HG03457 (cell line): Measurements from ENCODE around the gene MMP24.

Source experiments
- ATAC-seq: cut with Tn5 transposase; IDR thresholded peaks from one replicate; pipeline ENCODE4 v1.9.1; 2021; ENCODE audit warnings: moderate number of reproducible peaks; ENCODE audit not compliant: unreplicated experiment

The MMP24 gene

GRCh38 chr20:35291654-35292503, 65.4 kb downstream of the MMP24 start, which contains the start of gene FAM83C:
TSS of gene FAM83C (minus strand) at chr20:35292425. CDS start at chr20:35292304, 121 bp downstream.
- no peak for ATAC-seq

- no peak for ATAC-seq
Observed at GRCh38 chr20:35292504-35293285, 66.2 kb downstream of the MMP24 start.

GRCh38 chr20:35293303-35294292, 67.1 kb downstream of the MMP24 start:
- ATAC-seq, result no peak

- ATAC-seq, result no peak
Observed at GRCh38 chr20:35294293-35294685, 67.8 kb downstream of the MMP24 start.

- ATAC-seq, result no peak
Observed at GRCh38 chr20:35295058-35295457, 68.6 kb downstream of the MMP24 start.

GRCh38 chr20:35295674-35296073, 69.2 kb downstream of the MMP24 start:
- no peak for ATAC-seq

GRCh38 chr20:35296101-35296554, 69.6 kb downstream of the MMP24 start:
- ATAC-seq, result no peak

- no peak for ATAC-seq
Observed at GRCh38 chr20:35297155-35297554, 70.7 kb downstream of the MMP24 start.

- ATAC-seq, result no peak
Observed at GRCh38 chr20:35297740-35298139, 71.2 kb downstream of the MMP24 start.

- ATAC-seq, result no peak
Observed at GRCh38 chr20:35298264-35298663, 71.8 kb downstream of the MMP24 start.

GRCh38 chr20:35299780-35300179, 73.3 kb downstream of the MMP24 start:
- no peak for ATAC-seq

- no peak for ATAC-seq
Observed at GRCh38 chr20:35300469-35301262, 74.2 kb downstream of the MMP24 start.

- no peak for ATAC-seq
Observed at GRCh38 chr20:35301426-35301825, 74.9 kb downstream of the MMP24 start.

- no peak for ATAC-seq
Observed at GRCh38 chr20:35302421-35303335, 76.2 kb downstream of the MMP24 start.

- ATAC-seq, result no peak
Observed at GRCh38 chr20:35303382-35303734, 76.9 kb downstream of the MMP24 start.

GRCh38 chr20:35303735-35304491, 77.4 kb downstream of the MMP24 start:
- no peak for ATAC-seq

GRCh38 chr20:35304956-35305355, 78.5 kb downstream of the MMP24 start:
- no peak for ATAC-seq
